PC-9 (cell line): ENCODE results near the gene RHO.

Experiments used
- EZH2 ChIP-seq: fragments of 200-600 bp; sonication (generic); IDR thresholded peaks from 2 replicates; pipeline ENCODE4 v1.8.0; 2017; ENCODE audit warnings: antibody characterized with exemption, low read depth
- TF ChIP-seq, protein P1 (sequence below): fragments of 200-600 bp; sonication (generic); conservative IDR thresholded peaks from 2 replicates; pipeline ENCODE4 v1.6.1; 2017; ENCODE audit warnings: mixed run types, antibody characterized with exemption, mild to moderate bottlenecking, moderate library complexity

DNA sequence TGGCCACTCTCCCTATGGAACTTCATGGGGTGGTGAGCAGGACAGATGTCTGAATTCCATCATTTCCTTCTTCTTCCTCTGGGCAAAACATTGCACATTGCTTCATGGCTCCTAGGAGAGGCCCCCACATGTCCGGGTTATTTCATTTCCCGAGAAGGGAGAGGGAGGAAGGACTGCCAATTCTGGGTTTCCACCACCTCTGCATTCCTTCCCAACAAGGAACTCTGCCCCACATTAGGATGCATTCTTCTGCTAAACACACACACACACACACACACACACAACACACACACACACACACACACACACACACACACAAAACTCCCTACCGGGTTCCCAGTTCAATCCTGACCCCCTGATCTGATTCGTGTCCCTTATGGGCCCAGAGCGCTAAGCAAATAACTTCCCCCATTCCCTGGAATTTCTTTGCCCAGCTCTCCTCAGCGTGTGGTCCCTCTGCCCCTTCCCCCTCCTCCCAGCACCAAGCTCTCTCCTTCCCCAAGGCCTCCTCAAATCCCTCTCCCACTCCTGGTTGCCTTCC is 1.9 kb downstream of the RHO start:
- TF ChIP-seq, protein P1, sequence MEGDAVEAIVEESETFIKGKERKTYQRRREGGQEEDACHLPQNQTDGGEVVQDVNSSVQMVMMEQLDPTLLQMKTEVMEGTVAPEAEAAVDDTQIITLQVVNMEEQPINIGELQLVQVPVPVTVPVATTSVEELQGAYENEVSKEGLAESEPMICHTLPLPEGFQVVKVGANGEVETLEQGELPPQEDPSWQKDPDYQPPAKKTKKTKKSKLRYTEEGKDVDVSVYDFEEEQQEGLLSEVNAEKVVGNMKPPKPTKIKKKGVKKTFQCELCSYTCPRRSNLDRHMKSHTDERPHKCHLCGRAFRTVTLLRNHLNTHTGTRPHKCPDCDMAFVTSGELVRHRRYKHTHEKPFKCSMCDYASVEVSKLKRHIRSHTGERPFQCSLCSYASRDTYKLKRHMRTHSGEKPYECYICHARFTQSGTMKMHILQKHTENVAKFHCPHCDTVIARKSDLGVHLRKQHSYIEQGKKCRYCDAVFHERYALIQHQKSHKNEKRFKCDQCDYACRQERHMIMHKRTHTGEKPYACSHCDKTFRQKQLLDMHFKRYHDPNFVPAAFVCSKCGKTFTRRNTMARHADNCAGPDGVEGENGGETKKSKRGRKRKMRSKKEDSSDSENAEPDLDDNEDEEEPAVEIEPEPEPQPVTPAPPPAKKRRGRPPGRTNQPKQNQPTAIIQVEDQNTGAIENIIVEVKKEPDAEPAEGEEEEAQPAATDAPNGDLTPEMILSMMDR, result no peak
- TF ChIP-seq EZH2, result no peak
